Smooth muscle cell (in vitro differentiated cells): Measurements from ENCODE around the gene ZNF766. TPM values are rescaled to one million over a fixed set of nuclear protein-coding genes. Genes with fewer than 3 reads are reported as not detected.

ENCODE experiments used
- DNase-seq: peaks from one replicate; lab custom pipeline; 2025; ENCODE audit not compliant: unreplicated experiment; lab: John Stamatoyannopoulos, UW
- H2AFZ ChIP-seq: fragments of 200-600 bp; sonication (generic); 2 replicates; pipeline ENCODE4 v1.6.0; 2016; ENCODE audit warnings: antibody characterized with exemption, low read depth, mild to moderate bottlenecking
- H3F3A ChIP-seq: fragments of 200-600 bp; sonication (generic); 2 replicates; pipeline ENCODE4 v1.6.0; 2017; ENCODE audit warnings: antibody characterized with exemption, low read depth
- H3K27ac ChIP-seq: fragments of 200-600 bp; sonication (generic); 2 replicates; pipeline ENCODE4 v1.5.1; 2016; ENCODE audit warnings: low read depth, mild to moderate bottlenecking
- H3K27me3 ChIP-seq: fragments of 200-600 bp; sonication (generic); 2 replicates; pipeline ENCODE4 v1.6.1; 2016; ENCODE audit warnings: low read depth, mild to moderate bottlenecking
- H3K36me3 ChIP-seq: fragments of 200-600 bp; sonication (generic); 2 replicates; pipeline ENCODE4 v1.5.1; 2016; ENCODE audit warnings: low read depth
- H3K4me1 ChIP-seq: fragments of 200-600 bp; sonication (generic); 2 replicates; pipeline ENCODE4 v1.5.1; 2016; ENCODE audit warnings: low read depth
- H3K4me2 ChIP-seq: fragments of 200-600 bp; sonication (generic); 2 replicates; pipeline ENCODE4 v1.6.0; 2016; ENCODE audit warnings: mild to moderate bottlenecking
- H3K4me3 ChIP-seq: fragments of 200-600 bp; sonication (generic); 2 replicates; pipeline ENCODE4 v1.5.1; 2016; ENCODE audit warnings: mild to moderate bottlenecking
- H3K79me2 ChIP-seq: fragments of 200-600 bp; sonication (generic); 2 replicates; pipeline ENCODE4 v1.6.0; 2016; ENCODE audit warnings: low read depth, mild to moderate bottlenecking
- H3K9ac ChIP-seq: fragments of 200-600 bp; sonication (generic); 2 replicates; pipeline ENCODE4 v1.6.0; 2016; ENCODE audit warnings: low read depth
- H3K9me3 ChIP-seq: fragments of 200-600 bp; sonication (generic); replicated peaks from 2 replicates; pipeline ENCODE4 v1.5.1; 2016; ENCODE audit warnings: low read depth
- H4K20me1 ChIP-seq: fragments of 200-600 bp; sonication (generic); 2 replicates; pipeline ENCODE4 v1.6.0; 2016; ENCODE audit warnings: low read depth
- CTCF ChIP-seq: fragments of 200-600 bp; sonication (generic); IDR thresholded peaks from 2 replicates; pipeline ENCODE4 v1.5.1; 2017; ENCODE audit warnings: borderline replicate concordance, mild to moderate bottlenecking, antibody characterized with exemption; ENCODE audit not compliant: insufficient read depth, poor library complexity, severe bottlenecking
- WGBS: methylation state at CpG from one replicate; pipeline ENCODE4 v1.1.7; 2016; ENCODE audit warnings: low lambda C conversion rate; 5-methylcytosine and 5-hydroxymethylcytosine counted together
- polyA plus RNA-seq: library from polyadenylated mRNA; unstranded; fragments of >200 nt; fragmentation: Nextera tagmentation; extraction: Ambion mirVana; gene quantifications from 2 replicates; pipeline ENCODE4 v1.2.1, GENCODE V29; 2016
- total RNA-seq: library from RNA; depleted of rRNA; stranded (reverse); fragments of >200 nt; gene quantifications from 2 replicates; pipeline ENCODE4 v1.2.3, GENCODE V29; 2014

ZNF766 gene
- total and polyA plus RNA-seq, 2 experiments from 2014 or later = 15.6 to 18.7 TPM

- no peaks in the 10 kb centered on the region for H3K4me1 ChIP-seq
- H4K20me1 ChIP-seq = no peaks in the 10 kb centered on the region
- H2AFZ ChIP-seq = no peak overlapping the region
- H3K27ac ChIP-seq = no peak overlapping the region
- H3K27me3 ChIP-seq = no peaks in the 10 kb centered on the region
- peaks cover 68% of the 10 kb centered on the region for H3K36me3 ChIP-seq
- peak overlapping the region; percentile 12 for H3K4me3 ChIP-seq
- 99% methylated on average over 6 of the region's 6 CpGs for WGBS
- no peak overlapping the region for H3K9ac ChIP-seq
- H3F3A ChIP-seq = no peaks in the 10 kb centered on the region
- H3K9me3 ChIP-seq = peaks cover 72% of the 10 kb centered on the region
- TF ChIP-seq CTCF = no peak
- no peaks in the 10 kb centered on the region for H3K79me2 ChIP-seq
- DNase-seq = no peak
- no peak overlapping the region for H3K4me2 ChIP-seq
These were observed 53.0 kb downstream of the ZNF766 start for GRCh38 chr19:52322429-52322828.

GRCh38 chr19:52331757-52332156 is 62.4 kb downstream of the ZNF766 start:
- no peak for DNase-seq
- H3K79me2 ChIP-seq = no peaks in the 10 kb centered on the region
- no peaks in the 10 kb centered on the region for H3F3A ChIP-seq

GRCh38 chr19:52335768-52336116 is 66.4 kb downstream of the ZNF766 start:
- Histone ChIP-seq H3K36me3 (no peaks in the 10 kb centered on the region), H3K4me3 (peak overlapping the region; percentile 96), H3K4me2 (peak overlapping the region; percentile 100), H3F3A (no peaks in the 10 kb centered on the region), H3K79me2 (no peaks in the 10 kb centered on the region), H2AFZ (peak overlapping the region; percentile 93), H3K27ac (no peak overlapping the region), H3K9me3 (peaks cover 11% of the 10 kb centered on the region), H3K9ac (peak overlapping the region; percentile 95), H3K4me1 (no peaks in the 10 kb centered on the region), H4K20me1 (no peaks in the 10 kb centered on the region), H3K27me3 (no peaks in the 10 kb centered on the region)
- 75% methylated on average over 9 of the region's 9 CpGs for WGBS
- TF ChIP-seq CTCF = no peak
- DNase-seq = no peak

More at GRCh38 chr19:52331757-52332156, 62.4 kb downstream of the ZNF766 start:
- Histone ChIP-seq H3K27ac (no peak overlapping the region), H4K20me1 (no peaks in the 10 kb centered on the region), H3K27me3 (no peaks in the 10 kb centered on the region), H3K4me3 (no peak overlapping the region), H3K9me3 (peaks cover 22% of the 10 kb centered on the region), H3K36me3 (no peaks in the 10 kb centered on the region), H3K4me1 (no peaks in the 10 kb centered on the region), H2AFZ (no peak overlapping the region), H3K9ac (no peak overlapping the region), H3K4me2 (no peak overlapping the region)
- TF ChIP-seq CTCF = no peak
- 86% methylated on average over 10 of the region's 10 CpGs for WGBS

GRCh38 chr19:52336117-52336790 is 66.9 kb downstream of the ZNF766 start, which contains the start of gene ZNF610:
Gene ZNF610 (plus strand): TSS chr19:52336243. CDS start chr19:52349173, 12,930 bp downstream.
- Histone ChIP-seq H3K4me1 (no peaks in the 10 kb centered on the region), H3K27ac (peak within 1 kb of the TSS; percentile 84), H3K36me3 (no peaks in the 10 kb centered on the region), H3K9ac (peak within 1 kb of the TSS; percentile 95), H3K9me3 (peaks cover 6% of the 10 kb centered on the region), H2AFZ (peak within 1 kb of the TSS; percentile 93), H3F3A (no peaks in the 10 kb centered on the region), H3K4me2 (peak within 1 kb of the TSS; percentile 100), H3K27me3 (no peaks in the 10 kb centered on the region), H4K20me1 (no peaks in the 10 kb centered on the region), H3K4me3 (peak within 1 kb of the TSS; percentile 96), H3K79me2 (no peaks in the 10 kb centered on the region)
- 1% methylated on average over 52 of the region's 55 CpGs for WGBS
- peak; percentile 12 for DNase-seq
- no peak for TF ChIP-seq CTCF
